SK-MEL-5 (cell line): ENCODE results near the gene DIDO1. TPM values are rescaled to one million over a fixed set of nuclear protein-coding genes. Genes with fewer than 3 reads are reported as not detected.
A peak's percentile ranks its signal among the peaks of the same experiment; 100 is the strongest.

ENCODE experiments used
- DNase-seq: peaks from one replicate; pipeline ENCODE4 v3.0.0-alpha.2; 2016; ENCODE audit warnings: low read depth, low spot score
- in situ Hi-C: cut with HindIII; loops from 2 replicates; pipeline ENCODE4 v1.10.0; 2016; ENCODE audit warnings: low sequenced_read_pairs, high pct_unique_total_duplicates, low pct_unique_long_range_greater_than_20kb
- total RNA-seq: library from RNA; depleted of rRNA; stranded (reverse); fragments of >200 nt; shearing (Covaris generic); gene quantifications from 2 replicates; pipeline ENCODE4 v1.2.3, GENCODE V29; 2014

DIDO1 gene
- total RNA-seq, 1 experiment from 2014 or later: 26.4 TPM

GRCh38 chr20:62940875-62941274 lies 14.6 kb upstream of the DIDO1 start:
- in situ Hi-C loops: no loop called here
- DNase-seq: no peak

GRCh38 chr20:62938105-62938888 lies 12.0 kb upstream of the DIDO1 start, which contains the start of gene GID8:
Gene GID8, plus strand, starts transcription at chr20:62938147. Its CDS starts 3,356 bp downstream, at chr20:62941503.
- in situ Hi-C loops: no loop called here
- peak; percentile 37 for DNase-seq

GRCh38 chr20:62937268-62938104 lies 11.2 kb upstream of the DIDO1 start:
- DNase-seq: peak; percentile 94

GRCh38 chr20:62935968-62936585 lies 9.8 kb upstream of the DIDO1 start:
- in situ Hi-C loops: no loop called here
- DNase-seq: no peak

More at GRCh38 chr20:62937268-62938104, 11.2 kb upstream of the DIDO1 start:
- in situ Hi-C loops: no loop called here

- in situ Hi-C loops: no loop called here
- no peak for DNase-seq
Measured at GRCh38 chr20:62935204-62935967, 9.1 kb upstream of the DIDO1 start.

GRCh38 chr20:62933966-62934365 lies 7.7 kb upstream of the DIDO1 start:
- DNase-seq: no peak
- in situ Hi-C loops: no loop called here

- in situ Hi-C loops: no loop called here
- no peak for DNase-seq
Measured at GRCh38 chr20:62931464-62931863, 5.2 kb upstream of the DIDO1 start.

- DNase-seq: peak; percentile 55
- in situ Hi-C loops: no loop called here
Measured at GRCh38 chr20:62929051-62929538, 2.8 kb upstream of the DIDO1 start.

- in situ Hi-C loops: no loop called here
- DNase-seq: no peak
Measured at GRCh38 chr20:62928246-62928939, 2.1 kb upstream of the DIDO1 start.

GRCh38 chr20:62927128-62927705 lies 912 bp upstream of the DIDO1 start:
- in situ Hi-C loops: no loop called here

GRCh38 chr20:62925420-62926228 lies 681 bp downstream of the DIDO1 start:
- DNase-seq: no peak
- in situ Hi-C loops: no loop called here

More at GRCh38 chr20:62927128-62927705, 912 bp upstream of the DIDO1 start:
- DNase-seq: no peak

- no peak for DNase-seq
- in situ Hi-C loops: no loop called here
Measured at GRCh38 chr20:62925076-62925419, 1.3 kb downstream of the DIDO1 start.

- peak; percentile 27 for DNase-seq
- in situ Hi-C loops: no loop called here
Measured at GRCh38 chr20:62924442-62925075, 1.7 kb downstream of the DIDO1 start.

- in situ Hi-C loops: no loop called here
- no peak for DNase-seq
Measured at GRCh38 chr20:62923669-62924441, 2.5 kb downstream of the DIDO1 start.
